Right atrium auricular region (tissue), 2 donors: ENCODE results near the gene PLET1. TPM values are rescaled to one million over a fixed set of nuclear protein-coding genes. Genes with fewer than 3 reads are reported as not detected.

ENCODE experiments used
- DNase-seq: peaks from one replicate; pipeline ENCODE4 v3.0.0-alpha.2; 2019; ENCODE audit warnings: low spot score
- H3K27ac ChIP-seq, 2 donors: fragments of 200-600 bp; sonication (generic); 1 replicate in 1 of 2; 2 replicates in 1 of 2; pipeline ENCODE4 v1.5.1; 2016 to 2019
- H3K27me3 ChIP-seq, 2 donors: fragments of 200-600 bp; sonication (generic); one replicate each; pipeline versions ENCODE4 v1.5.1 to v1.6.0; 2017 to 2019
- H3K36me3 ChIP-seq: fragments of 200-600 bp; sonication (generic); one replicate; pipeline ENCODE4 v1.5.1; 2016
- H3K4me1 ChIP-seq, 2 donors: fragments of 200-600 bp; sonication (generic); one replicate each; pipeline versions ENCODE4 v1.5.1 to v1.6.0; 2017 to 2019
- H3K4me3 ChIP-seq, 2 donors: fragments of 200-600 bp; sonication (generic); 1 replicate in 1 of 2; 2 replicates in 1 of 2; pipeline ENCODE4 v1.5.1; 2017 to 2019; ENCODE audit warnings: mild to moderate bottlenecking in 1 of 2, moderate library complexity in 1 of 2
- H3K9me3 ChIP-seq, 2 donors: fragments of 200-600 bp; sonication (generic); one replicate each; pipeline ENCODE4 v1.5.1; 2019
- total RNA-seq, 2 donors: library from RNA; depleted of rRNA; stranded (reverse); fragments of >200 nt; gene quantifications; one replicate each; pipeline ENCODE4 v1.1.0, GENCODE V29; 2016
- TF ChIP-seq, protein P1 (sequence below), 2 donors: fragments of 200-600 bp; sonication (generic); IDR thresholded peaks; one replicate each; pipeline ENCODE4 v1.5.1; 2019; ENCODE audit warnings: antibody characterized with exemption in 2 of 2

Gene PLET1
- total RNA-seq, 2 donors from 2014 or later: not detected

DNA sequence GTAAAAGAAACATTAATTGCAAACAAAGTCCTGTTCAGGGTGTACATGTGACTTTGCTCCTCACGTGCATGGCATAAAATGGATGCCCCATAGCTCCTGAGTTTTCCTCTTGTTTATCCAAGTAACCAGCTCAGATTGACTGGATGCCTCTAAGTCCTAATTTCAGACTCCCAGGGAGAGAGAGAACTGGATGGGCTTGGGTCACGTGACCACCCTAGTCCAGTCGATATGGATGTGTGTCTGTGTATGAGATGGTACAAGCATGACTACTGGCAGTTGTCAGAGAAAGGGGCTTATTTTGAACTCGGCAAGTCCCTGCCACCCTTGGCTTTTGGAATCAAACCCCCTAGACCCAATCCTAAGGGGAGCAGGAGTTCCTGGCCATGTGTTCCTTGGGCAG is 35.4 kb upstream of the PLET1 start:
- peak overlapping the region in 1 of 2 donors; percentile 90 for H3K27ac ChIP-seq

DNA sequence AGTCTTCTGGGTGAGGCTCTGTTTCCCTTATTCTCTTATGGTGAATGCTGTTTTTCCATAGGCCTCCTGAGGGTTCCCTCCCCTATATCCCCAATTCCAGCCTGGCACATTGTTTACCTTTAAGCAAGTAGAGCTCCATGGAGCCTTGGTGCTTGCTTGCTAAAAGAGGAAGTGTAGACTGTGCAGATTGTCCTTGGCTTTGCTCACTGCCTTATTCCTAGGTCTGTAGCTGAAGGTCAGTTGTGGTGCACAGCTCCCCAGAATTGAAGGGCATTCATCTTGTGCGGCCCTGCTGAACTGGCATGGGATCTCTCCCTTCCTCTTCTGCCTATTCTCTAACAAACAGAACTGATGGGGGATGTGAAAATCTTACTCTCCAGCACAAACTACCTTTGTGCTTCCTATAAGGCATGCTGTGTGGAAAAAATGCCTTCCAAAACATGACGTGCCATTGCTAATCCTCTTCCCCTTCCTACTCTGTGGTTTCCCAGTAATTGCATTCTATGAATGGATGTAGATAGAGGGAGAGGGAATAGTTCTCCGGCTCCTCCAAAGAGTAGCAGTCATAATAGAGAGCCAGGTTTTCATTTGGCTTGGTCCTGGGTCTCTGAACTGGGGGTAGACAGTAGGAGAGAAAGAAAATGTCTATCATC is 34.2 kb upstream of the PLET1 start:
- Histone ChIP-seq H3K4me3 (no peak overlapping the region), H3K4me1 (peaks cover 0 to 40% of the 10 kb centered on the region in 2 donors), H3K27ac (peak overlapping the region; percentile 84 to 90), H3K27me3 (no peaks in the 10 kb centered on the region), H3K36me3 (no peaks in the 10 kb centered on the region), H3K9me3 (no peaks in the 10 kb centered on the region)
- no peak for DNase-seq
- TF ChIP-seq, protein P1, sequence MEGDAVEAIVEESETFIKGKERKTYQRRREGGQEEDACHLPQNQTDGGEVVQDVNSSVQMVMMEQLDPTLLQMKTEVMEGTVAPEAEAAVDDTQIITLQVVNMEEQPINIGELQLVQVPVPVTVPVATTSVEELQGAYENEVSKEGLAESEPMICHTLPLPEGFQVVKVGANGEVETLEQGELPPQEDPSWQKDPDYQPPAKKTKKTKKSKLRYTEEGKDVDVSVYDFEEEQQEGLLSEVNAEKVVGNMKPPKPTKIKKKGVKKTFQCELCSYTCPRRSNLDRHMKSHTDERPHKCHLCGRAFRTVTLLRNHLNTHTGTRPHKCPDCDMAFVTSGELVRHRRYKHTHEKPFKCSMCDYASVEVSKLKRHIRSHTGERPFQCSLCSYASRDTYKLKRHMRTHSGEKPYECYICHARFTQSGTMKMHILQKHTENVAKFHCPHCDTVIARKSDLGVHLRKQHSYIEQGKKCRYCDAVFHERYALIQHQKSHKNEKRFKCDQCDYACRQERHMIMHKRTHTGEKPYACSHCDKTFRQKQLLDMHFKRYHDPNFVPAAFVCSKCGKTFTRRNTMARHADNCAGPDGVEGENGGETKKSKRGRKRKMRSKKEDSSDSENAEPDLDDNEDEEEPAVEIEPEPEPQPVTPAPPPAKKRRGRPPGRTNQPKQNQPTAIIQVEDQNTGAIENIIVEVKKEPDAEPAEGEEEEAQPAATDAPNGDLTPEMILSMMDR (IDR thresholded peaks at IDR 0.05): no peak

More for the DNA sequence above, 35.4 kb upstream of the PLET1 start:
- no peaks in the 10 kb centered on the region for H3K27me3 ChIP-seq
- no peaks in the 10 kb centered on the region for H3K36me3 ChIP-seq
- H3K9me3 ChIP-seq: no peaks in the 10 kb centered on the region
- TF ChIP-seq, protein P1 (IDR thresholded peaks at IDR 0.05): no peak
- H3K4me1 ChIP-seq: peaks cover 0 to 45% of the 10 kb centered on the region in 2 donors
- H3K4me3 ChIP-seq: no peak overlapping the region
- no peak for DNase-seq

DNA sequence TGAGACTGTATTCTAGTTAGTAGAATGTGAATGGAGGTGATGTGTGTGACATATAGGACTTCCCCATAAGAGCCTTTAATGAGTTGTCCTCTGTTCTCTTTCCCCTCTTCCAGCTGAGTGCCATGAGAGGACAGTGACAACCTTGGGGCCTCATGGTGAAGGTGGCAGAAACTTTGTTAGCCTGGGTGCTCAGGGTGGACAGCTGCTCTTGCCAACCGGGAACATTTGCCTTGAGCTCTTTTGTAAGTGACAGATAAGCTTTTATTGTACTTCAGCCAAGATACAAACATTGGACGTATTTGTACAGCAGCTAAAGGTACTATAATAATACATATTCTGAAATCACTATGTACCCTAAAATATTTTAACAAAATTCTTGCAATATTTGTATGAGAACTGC is 33.0 kb upstream of the PLET1 start:
- Histone ChIP-seq H3K36me3 (no peaks in the 10 kb centered on the region), H3K4me1 (peaks cover 0 to 45% of the 10 kb centered on the region in 2 donors), H3K9me3 (no peaks in the 10 kb centered on the region), H3K27ac (peak overlapping the region; percentile 84 to 90), H3K4me3 (no peak overlapping the region), H3K27me3 (no peaks in the 10 kb centered on the region)
- no peak for DNase-seq
- TF ChIP-seq, protein P1 (IDR thresholded peaks at IDR 0.05): no peak

DNA sequence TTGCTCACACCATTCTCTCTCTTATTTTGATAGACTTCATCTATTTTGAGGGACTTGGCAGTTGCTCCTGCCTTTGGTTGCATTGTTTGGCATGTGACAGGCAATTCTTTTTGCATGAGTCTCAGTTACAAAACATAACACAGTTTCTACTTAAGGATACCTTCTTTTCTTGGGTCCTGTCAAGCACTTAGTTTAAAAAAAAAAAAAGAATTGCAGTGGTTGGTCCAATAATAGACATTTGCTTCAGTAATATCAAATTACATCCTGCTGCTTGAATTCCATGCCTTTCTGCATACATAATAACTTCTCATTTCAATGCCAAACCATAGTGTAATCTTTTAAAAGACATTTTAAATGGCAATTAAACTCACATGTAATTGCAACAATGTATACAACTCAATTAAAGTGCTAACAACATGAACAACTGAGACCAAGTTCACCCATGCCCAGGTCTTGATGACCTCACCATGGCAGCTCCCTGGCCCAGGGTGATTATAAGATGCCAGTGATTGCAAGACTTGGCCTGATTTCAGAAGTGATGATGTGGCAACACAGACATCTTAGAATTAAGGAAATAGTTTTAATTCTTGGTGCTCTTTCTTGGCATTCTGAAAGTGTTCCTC is 32.2 kb upstream of the PLET1 start:
- TF ChIP-seq, protein P1 (IDR thresholded peaks at IDR 0.05): no peak
- Histone ChIP-seq H3K4me1 (peaks cover 0 to 41% of the 10 kb centered on the region in 2 donors), H3K27ac (peak overlapping the region; percentile 84 to 90), H3K9me3 (no peaks in the 10 kb centered on the region), H3K27me3 (no peaks in the 10 kb centered on the region), H3K4me3 (no peak overlapping the region), H3K36me3 (no peaks in the 10 kb centered on the region)
- peak; percentile 73 for DNase-seq

DNA sequence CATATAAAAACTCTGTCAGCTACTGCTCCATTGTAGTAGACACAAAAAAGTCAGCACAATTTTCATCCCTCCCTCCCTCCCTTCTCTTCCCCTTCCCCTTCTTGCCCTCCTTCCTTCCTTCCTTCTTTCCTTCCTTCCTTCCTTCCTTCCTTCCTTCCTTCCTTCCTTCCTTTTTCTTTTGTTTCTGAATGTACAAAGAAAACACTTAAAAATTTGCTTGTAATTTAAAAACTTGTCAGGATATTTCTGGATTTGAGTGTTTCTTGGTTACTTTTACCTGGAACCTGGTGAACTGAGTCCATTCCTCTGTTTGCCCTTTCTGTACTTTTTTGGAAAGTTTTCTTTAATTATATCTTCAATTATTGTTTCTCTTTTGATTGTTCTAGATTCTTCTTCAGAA is 31.5 kb upstream of the PLET1 start:
- no peak overlapping the region for H3K4me3 ChIP-seq

More for the DNA sequence above, 31.5 kb upstream of the PLET1 start:
- Histone ChIP-seq H3K27ac (peak overlapping the region; percentile 84 to 90), H3K27me3 (no peaks in the 10 kb centered on the region), H3K9me3 (no peaks in the 10 kb centered on the region), H3K4me1 (peaks cover 0 to 37% of the 10 kb centered on the region in 2 donors), H3K36me3 (no peaks in the 10 kb centered on the region)
- no peak for DNase-seq
- TF ChIP-seq, protein P1 (IDR thresholded peaks at IDR 0.05): no peak
